ENCODE results near the gene FARP1.

The FARP1 gene

DNA sequence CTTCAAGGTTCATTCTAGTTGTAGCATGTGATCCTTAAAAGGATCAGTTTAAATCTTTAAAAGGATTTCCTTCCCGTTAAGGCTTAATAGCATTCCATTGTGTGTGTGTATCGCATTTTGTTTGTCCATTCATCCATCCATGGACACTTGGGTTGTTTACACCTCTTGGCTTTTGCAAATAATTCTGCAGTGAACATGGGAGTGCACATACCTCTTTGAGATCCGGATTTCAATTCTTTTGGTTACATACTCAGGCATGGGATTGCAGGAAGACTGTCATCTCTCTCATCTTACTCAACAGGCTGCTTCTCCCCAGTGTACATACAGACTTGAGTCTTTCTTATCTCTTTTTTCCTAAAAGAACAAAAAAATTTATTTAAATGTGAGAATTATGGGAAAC, 32.9 kb downstream of the FARP1 start:
- no peak for DNase-seq (ENCODE audit: low spot score)

- DNase-seq (ENCODE audit: low spot score), result no peak
Observed at GRCh38 chr13:98176777-98177608, 34.1 kb downstream of the FARP1 start, which contains the start of gene RNF113B. TSS of gene RNF113B (minus strand) at chr13:98177269. CDS start at chr13:98177236, 33 bp downstream.

- DNase-seq (ENCODE audit: low spot score), result no peak
Observed at GRCh38 chr13:98180092-98180491, 37.2 kb downstream of the FARP1 start.

DNA sequence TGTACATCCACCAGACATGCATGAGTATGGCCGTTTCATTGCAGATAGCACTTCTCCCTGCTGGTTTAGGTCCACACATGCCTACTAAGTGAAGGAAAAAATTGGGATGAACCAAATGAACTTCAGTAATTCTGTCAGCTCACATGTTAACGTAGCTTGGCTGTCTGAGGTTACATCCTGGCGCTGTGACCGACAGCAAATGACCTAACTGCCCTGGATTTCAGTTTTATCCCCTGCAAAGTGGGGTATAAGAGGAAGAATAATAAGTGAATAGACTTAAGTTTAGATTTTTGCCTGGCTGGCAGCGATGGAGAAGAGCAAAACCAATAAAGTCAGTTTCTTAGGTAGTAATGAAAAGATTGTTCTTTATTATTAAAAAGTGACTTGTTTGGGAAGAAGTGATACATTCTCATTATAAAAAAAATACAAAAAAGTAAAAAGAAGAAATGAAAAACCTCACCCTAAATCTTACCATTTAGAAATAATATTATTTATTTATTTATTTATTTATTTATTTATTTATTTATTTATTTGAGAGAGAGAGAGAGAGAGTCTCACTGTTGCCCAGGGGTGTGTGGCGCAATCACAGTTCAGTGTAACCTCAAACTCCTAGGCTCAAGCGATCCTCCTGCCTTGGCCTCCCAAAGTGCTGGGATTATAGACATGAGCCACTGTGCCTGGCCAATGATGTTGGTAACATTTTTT, 38.4 kb downstream of the FARP1 start:
- DNase-seq (ENCODE audit: low spot score), result no peak

DNA sequence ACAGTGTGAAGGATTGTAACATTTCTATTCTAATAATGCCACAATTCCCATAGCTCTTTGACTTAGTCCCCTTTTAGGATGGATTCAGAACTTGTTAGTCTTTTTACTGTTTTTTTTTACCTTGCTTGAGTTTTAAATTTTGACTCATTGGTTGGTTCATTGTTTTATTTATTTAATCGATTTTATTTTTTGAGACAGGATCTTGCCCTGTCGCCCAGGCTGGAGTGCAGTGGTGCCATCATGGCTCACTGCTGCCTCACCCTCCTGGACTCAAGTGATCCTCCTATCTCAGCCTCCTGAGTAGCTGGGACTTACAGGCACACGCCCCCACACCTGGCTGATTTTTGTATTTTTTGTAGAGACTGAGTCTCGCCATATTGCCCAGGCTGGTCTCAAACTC, 39.3 kb downstream of the FARP1 start:
- DNase-seq (ENCODE audit: low spot score), result no peak

- no peak for DNase-seq (ENCODE audit: low spot score)
Observed at GRCh38 chr13:98182589-98182988, 39.7 kb downstream of the FARP1 start.

GRCh38 chr13:98184792-98185191, 41.9 kb downstream of the FARP1 start:
- no peak for DNase-seq (ENCODE audit: low spot score)

DNA sequence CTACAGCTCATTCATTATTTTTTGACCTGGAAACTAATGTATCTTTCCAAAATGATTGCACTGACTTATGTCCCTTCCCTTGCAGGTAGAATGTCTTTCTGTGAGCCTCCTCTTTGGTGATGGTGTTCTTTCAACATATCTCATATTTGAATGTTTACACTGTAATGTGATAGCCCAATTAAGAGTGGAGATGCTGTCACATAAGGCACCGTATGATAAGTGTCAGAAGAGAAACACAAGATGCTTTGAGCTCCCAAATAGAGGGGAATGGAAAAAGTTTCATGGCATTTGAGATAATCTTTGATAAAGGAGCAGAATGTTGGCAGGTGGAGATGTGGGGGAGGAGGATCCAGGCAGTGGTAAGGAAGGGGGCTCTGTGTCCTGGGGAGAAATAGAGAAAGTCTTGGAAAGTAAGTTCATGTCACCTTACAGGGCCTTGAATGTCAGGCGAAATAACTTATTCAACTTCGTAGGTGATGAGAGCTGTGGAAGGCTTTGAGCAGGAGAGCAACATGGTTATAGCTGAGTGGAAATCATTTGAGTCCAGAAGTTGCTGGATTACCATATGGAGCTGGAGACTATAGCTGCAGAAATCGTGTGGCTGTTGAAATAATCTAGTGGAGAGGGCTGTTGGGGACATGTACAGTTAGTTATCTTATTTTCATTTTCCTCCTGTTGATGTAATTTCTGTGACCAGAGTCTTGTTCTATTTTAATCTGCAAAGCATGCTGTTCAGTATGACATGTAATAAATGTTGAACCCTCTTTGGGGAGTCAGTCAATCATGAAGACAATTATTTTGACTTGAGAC, 44.5 kb downstream of the FARP1 start:
- no peak for DNase-seq (ENCODE audit: low spot score)

DNA sequence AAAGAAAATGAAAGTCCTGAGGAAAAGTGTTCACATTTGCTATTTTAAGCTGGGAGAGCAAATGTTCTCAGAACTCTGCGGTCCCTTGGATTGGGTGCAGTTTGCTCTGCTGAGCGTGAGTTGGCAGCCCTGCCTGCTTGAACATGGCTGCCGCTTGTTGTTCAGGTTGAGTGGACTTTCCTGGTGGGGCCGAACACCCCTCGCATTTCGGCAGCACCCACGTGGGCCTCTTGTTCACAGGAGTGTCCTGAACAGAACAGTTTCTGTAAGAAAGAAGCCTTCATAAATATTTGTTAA, 45.0 kb downstream of the FARP1 start:
- peak; percentile 9 for DNase-seq (ENCODE audit: low spot score)

GRCh38 chr13:98188544-98189166, 45.8 kb downstream of the FARP1 start:
- DNase-seq (ENCODE audit: low spot score), result no peak

- DNase-seq (ENCODE audit: low spot score), result no peak
Observed at GRCh38 chr13:98189841-98190505, 47.1 kb downstream of the FARP1 start.

GRCh38 chr13:98190889-98191444, 48.1 kb downstream of the FARP1 start:
- no peak for DNase-seq (ENCODE audit: low spot score)

DNA sequence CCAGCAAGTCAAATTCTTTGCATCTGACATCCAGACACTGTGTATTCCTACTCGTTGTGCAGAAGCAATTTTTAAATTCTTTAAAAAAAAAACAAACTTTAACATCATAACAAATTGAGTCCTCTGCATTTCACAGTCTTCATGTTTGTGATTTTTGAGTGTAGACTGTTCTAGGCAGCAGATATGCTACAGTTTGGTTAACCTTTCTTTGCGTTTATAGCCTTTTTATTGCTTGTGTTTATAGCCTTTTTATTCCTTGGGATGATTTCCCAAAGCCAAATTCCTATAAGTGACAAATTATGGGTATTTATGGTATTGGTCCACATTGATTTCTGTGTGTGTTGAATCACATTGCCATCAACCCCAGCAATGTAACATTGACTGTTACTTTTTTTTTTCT, 49.1 kb downstream of the FARP1 start:
- no peak for DNase-seq (ENCODE audit: low spot score)

DNA sequence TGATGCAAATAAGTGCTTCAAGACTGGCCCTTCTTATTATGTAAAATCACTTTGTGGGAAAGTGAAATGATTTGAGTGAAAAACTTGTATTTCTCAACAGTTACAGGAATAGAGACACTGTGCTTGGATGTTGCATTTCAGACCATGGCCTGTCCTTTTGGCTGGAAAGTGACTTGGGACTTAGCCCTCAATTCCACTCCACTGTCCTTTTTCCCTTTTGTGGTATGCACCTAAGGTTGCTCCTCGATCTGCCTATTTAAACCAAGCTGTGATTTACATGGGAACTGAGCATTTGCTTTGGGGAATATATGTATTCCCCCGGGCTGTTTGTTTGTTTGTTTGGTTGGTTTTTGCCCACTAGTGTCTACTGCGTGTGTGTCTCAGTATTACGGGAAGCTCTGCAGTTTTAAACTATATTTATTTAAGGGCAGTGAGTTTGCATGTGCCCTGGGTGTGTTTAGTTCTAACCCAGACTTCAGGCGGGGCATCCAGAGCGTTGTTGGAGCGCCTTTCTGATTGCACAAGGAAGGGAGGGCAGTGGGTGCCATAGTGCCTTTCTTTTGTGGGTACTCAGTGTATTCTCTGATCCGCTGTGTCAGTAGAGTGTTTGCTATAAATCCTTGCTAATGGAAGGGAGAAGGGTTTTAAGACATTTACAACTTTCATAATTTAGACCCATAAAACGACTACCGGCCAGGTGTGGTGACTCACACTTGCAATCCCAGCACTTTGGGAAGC, 52.3 kb downstream of the FARP1 start:
- no peak for DNase-seq (ENCODE audit: low spot score)

DNA sequence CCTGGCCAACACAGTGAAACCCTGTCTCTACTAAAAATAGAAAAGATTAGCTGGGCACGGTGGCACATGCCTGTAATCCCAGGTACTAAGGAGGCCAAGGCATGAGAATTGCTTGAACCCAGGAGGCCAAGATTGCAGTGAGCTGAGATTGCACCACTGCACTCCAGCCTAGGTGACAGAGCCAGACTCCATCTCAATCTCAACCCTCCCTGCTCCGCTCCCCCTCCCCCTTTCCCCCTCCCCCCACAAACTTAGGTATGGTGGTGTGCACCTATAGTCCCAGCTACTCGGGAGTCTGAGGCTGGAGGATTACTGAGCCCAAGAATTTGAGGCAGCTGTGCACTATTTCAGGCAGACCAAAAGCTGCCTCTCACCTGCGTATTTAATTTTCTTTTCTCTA, 55.8 kb downstream of the FARP1 start:
- no peak for DNase-seq (ENCODE audit: low spot score)

GRCh38 chr13:98199480-98199879, 56.6 kb downstream of the FARP1 start:
- no peak for DNase-seq (ENCODE audit: low spot score)

- no peak for DNase-seq (ENCODE audit: low spot score)
Observed at GRCh38 chr13:98200211-98200878, 57.5 kb downstream of the FARP1 start.

GRCh38 chr13:98201189-98201588, 58.3 kb downstream of the FARP1 start:
- no peak for DNase-seq (ENCODE audit: low spot score)

DNA sequence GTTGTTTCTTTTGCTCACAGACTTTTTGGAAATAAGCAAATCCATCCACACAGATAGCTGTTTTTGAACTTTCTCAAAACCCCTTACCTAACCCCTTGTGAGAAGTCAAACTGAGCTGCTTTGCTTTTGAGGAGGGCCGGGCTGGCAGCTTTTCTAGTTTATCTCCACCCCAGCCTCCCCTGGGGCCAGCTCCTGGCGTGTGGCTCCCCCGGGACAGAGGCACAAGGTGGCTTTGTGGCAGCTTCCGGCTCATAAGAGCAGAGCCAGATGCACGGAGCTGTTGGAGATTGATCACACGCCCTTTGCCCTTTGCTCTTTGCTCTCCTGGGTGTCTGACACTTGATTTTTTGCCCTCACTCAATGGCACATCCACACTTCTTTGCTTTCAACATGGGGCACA, 59.1 kb downstream of the FARP1 start:
- no peak for DNase-seq (ENCODE audit: low spot score)

GRCh38 chr13:98203646-98204326, 60.9 kb downstream of the FARP1 start:
- DNase-seq (ENCODE audit: low spot score), result no peak

All from pons (tissue), 1 donor.